HG02610 (cell line): ENCODE results near the gene TSFM.

Experiments
- ATAC-seq: cut with Tn5 transposase; IDR thresholded peaks from one replicate; pipeline ENCODE4 v1.9.1; 2021; ENCODE audit warnings: mild to moderate bottlenecking, moderate library complexity; ENCODE audit not compliant: unreplicated experiment

TSFM gene

DNA sequence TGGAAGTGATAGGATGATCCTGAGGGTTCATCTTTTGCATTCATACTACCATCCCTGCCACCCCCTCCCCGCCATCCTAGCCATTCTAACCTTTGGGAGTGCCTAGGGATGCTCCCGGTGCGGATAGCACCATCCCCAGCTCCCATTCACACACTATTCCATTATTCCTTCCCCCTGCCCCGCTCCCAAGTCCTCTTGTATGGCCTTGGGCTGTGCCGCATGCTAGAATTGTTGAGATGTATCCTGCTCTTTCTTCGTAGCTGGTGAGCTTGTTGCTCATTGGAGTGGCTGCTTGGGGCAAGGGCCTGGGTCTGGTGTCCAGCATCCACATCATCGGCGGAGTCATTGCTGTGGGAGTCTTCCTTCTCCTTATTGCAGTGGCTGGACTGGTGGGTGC is 37.1 kb upstream of the TSFM start:
- ATAC-seq = no peak

DNA sequence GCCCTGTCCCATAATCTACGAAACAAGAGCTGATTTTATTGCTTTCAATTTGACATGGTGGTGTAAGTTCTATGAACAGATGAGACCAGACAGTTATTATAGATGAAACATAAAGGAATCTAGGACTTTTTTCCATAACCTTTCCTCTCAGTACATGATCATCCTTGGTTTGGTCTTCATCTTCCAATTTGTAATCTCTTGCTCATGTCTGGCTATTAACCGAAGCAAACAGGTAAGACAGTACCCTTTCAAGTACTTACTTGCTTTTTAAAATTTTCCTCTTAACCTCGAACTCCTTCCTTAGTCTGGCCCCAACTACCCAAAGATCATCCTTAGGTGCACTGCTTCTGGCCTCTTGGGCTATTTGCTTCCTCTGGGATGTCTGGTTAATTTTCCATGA is 36.6 kb upstream of the TSFM start:
- ATAC-seq = no peak

GRCh38 chr12:57749061-57749460 is 33.5 kb upstream of the TSFM start:
- no peak for ATAC-seq

DNA sequence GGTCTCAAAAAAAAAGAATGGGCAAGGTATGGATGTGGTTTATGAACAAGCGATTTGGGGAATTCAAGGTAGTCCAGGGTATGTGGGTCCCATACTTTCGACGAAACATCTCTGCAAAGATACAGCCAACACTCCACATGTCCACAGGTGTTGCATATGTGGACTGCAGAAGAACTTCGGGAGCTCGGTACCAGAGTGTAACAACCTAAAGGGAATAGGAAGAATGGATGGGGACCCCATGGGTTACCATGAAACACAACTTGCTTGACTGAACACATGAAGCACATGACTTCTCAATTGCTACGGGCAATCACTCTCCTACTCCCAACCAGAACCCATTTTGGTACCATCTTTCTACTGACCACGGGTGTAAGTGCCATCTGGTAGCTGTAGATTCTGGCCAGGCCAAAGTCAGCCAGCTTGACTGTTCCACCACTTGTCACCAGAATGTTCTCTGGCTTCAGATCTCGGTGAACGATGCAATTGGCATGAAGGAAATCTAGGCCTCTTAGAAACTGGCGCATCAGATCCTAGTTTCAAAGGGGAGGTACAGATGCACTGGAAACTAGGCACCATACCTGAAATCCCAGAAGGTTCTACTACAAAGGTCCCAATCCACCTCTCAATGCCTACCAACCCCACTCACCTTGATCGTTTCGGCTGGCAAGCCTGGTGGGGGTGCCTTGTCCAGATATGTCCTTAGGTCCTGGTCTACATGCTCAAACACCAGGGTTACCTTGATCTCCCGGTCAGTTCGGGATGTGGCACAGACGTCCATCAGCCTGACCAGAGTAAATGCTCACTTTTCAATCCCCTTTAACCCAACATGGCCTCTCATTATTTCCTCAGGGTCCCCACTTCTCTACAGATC is 31.8 kb upstream of the TSFM start:
- no peak for ATAC-seq

DNA sequence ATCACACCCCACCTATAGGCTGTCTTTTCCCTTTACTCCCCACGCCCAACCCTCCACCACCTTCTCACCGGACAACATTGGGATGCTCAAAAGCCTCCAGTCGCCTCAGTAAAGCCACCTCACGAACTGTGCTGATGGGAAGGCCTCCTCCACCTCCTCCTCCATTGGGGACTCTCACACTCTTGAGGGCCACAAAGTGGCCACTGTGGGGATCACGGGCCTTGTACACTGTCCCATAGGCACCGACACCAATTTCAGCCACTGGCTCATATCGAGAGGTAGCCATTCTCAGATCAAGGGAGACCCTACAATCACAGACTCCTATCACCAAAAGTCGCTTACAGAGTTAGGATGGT is 31.2 kb upstream of the TSFM start:
- ATAC-seq = no peak

DNA sequence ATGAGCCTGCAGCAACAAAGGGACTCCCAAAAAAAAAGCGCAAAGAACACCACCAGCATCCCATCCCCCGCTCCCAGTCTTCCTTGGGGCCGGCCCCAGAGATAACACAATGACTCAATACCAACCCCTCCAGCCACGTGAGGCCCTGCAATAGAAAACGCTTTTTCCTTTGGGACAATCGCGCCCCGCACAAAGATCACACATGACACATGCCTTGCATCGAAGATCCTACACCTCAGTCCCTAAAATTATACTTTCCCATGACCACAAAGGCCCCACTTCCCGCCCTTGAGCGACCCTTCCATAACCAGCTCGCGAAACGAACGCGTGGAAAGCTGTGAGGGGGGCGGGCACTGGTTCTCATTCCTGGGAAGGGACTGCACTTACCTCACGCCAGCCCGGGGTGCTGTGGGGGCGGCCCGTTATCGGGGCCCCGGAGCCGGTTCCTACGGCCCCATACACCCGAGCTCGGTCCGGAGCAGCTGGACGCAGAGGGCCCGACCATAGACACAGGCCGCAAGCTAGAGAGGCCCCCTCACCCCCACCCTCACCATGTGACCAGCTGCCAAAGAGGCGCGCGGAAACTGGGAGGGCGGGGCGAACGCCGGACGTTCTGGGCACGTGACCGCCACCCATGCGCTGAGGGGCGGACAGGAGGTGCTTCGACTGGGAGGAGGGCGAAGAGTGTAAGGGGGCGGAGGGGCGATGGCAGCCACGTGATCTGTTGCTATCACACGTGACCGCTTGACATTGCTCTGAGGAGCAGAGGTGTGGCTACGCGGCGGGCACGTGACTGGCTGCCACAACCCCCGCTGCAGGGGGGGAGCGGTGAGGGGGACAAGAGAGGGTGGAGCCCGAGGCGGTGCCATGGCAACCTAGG is 30.6 kb upstream of the TSFM start, which contains the start of gene CDK4:
Gene CDK4 (minus strand): TSS at position 523 of the 880 bp plus-strand sequence. CDS start 593 bp downstream, outside the sequence.
- peak; percentile 65 for ATAC-seq

- no peak for ATAC-seq
These were observed 30.0 kb upstream of the TSFM start for GRCh38 chr12:57752668-57753000.

DNA sequence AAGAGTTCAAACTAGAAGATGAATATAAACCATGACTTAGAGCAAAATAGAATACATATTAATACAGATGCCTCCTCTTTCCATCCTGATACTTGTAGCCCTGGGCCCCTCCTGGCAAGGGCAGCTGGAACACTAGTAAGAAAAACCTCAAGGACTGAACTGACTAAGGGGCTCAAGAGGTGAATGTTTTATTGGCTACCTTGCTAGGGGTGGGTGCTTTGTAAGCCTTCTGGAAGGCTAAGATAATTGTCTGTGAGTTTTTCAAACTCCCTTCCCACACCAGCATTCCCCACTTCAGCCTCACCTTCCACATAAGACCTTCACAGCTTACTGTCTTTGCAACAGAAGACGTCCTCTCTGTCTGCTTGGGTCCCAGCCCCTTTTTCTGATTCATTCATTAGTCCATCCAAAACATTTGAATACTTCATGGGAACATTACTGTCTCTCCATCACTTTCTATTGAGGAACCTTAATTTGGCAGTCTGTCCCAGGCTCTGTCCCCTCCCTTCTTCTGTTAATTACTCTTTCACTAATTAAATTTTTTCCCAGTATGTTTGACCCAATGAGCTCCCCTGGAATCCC is 28.7 kb upstream of the TSFM start:
- no peak for ATAC-seq

DNA sequence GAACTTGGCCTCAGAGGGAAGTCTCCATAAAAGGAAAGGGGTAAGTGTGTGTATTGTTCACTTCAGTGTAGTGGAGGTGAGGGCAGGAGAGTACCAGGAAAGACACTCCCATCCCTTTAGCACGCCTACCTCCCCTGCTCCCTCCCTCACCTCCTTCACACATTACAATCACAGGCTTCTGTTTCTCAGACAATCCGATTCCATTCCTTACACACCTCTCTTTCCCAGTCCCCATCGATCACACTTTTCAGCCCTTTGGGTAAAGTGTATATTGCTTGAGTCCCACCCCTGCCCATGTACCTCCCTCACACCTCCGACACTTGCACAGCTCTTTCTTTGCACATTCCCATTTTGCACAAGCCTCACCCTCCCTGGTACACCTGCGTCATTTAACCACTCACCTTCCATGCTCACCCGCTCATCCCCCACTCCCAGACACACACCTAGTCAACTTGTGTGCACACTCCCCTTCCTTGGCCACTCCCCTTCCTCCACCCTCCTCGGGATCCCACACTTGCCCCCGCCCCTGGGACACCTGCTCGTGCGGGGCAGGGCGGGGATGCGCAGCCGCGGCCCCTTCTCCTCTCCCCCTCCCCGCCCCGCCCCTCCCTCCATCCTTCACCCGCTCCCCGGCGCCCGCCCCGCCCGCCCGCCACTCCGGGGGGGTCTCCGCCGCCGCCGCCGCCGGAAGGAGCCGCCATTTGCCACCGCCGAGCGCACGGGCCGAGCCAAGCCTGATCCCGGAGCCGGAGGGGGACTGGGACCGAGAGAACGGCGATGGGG is 28.0 kb upstream of the TSFM start, which contains the start of gene MARCHF9:
Gene MARCHF9 (plus strand): TSS at position 693 of the 783 bp plus-strand sequence. CDS start 426 bp downstream, outside the sequence.
- ATAC-seq = peak; percentile 27

- ATAC-seq = no peak
These were observed 27.5 kb upstream of the TSFM start for GRCh38 chr12:57755194-57755453.

DNA sequence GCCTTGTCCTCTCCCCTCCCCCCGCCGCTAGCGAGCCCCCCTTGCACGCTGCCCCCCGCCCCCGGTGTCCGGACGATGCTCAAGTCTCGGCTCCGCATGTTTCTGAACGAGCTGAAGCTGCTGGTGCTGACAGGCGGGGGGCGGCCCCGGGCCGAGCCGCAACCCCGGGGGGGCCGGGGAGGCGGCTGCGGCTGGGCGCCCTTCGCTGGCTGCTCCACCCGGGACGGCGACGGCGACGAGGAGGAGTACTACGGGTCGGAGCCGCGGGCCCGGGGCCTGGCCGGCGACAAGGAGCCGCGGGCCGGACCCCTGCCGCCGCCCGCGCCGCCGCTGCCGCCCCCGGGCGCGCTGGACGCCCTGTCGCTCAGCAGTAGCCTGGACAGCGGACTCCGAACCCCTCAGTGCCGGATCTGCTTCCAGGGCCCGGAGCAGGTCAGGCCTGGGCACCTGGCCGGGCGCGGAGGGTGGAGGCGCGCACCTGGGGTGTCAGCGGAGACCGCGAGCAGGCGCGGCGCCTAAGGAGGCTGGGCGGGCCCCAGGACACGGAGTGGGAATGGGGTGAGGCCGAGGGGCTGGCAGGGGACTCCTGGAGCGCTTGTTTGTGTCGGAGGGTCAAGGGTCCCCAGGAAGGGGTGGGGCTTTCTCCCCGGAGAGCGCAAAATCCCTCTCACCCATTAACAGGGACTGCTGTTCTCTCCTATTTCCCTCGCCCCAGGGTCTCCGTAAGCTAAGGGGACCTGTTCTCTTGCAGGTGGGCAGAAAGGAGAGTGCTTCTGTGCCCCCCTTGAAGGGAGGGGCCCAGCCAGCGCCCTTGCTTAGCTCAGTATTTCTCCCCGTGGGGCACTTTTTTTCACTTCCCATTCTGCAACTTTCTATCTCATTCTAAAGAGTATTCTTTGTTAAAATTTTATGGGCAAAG is 26.9 kb upstream of the TSFM start:
- ATAC-seq = no peak

DNA sequence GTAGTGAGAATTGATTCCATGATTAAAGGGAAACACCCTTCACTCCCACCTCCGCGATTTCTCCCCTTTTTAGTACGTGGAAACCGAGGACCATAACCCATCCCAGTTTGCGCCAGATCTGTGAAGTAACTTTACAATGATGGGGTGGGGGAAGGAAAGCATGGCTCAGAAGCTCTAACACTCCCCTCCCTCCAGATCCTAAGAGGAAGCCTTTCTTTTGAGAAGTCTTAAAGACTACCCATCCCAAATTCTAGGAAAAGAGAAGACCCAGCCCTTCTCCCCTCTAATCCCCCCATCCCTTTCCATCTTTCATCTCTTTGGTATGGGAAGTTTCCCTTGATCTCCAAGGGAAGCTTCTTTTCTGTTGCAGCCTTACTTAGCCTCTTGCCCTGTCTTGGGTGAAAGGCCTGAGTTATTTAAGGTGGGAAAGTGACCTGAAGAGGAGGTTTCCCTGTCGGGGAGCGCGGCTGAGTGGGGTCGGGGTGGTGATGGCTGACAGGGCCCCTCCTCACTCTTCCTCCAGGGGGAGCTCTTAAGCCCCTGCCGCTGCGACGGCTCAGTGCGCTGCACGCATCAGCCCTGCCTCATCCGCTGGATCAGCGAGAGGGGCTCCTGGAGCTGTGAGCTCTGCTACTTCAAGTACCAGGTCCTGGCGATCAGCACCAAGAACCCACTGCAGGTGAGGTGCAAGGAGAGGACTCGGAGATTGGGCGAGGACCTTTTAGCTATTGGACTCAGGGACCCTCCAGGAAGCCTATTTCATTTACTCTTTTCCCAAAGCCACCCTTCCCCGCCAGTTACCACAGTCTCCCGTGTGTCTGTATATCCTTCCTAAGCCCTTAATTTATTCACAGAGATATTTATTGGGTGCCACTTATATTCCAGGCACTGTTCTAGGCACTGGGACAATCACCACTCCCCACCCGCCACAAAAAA is 25.9 kb upstream of the TSFM start:
- peak; percentile 20 for ATAC-seq

GRCh38 chr12:57757771-57758170 is 24.8 kb upstream of the TSFM start:
- no peak for ATAC-seq

DNA sequence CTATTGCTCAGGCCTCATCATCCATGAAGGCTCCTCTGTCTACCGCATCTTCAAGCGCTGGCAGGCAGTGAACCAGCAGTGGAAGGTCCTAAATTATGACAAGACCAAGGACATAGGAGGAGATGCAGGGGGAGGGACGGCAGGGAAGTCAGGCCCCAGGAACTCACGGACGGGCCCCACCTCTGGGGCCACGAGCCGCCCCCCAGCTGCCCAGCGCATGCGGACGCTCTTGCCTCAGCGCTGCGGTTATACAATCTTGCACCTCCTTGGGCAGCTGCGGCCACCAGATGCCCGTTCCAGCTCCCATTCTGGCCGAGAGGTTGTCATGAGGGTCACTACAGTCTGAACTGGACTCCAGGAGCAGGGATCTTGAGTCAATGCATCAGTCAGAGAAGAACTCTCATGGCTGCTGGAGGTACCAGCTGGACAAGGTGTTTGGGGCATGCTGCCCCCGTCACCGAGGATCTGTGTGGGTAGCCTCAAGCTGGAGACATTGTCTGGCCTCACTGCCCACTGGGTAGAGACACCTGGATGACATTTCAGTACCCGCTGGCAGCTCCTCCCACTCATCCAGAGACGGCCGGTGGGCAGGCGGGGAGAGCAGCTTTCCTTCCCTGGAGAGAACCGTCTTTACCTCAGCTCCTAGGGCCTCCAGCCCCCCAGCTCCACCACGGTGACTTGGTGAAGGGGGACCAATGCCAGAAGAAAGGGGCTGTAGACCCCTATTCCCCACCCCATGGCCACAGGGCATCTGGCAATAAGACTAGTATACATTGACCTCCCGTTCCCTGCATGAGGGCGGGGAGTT is 23.8 kb upstream of the TSFM start:
- no peak for ATAC-seq

- ATAC-seq = no peak
These were observed 23.1 kb upstream of the TSFM start for GRCh38 chr12:57759360-57759980.

DNA sequence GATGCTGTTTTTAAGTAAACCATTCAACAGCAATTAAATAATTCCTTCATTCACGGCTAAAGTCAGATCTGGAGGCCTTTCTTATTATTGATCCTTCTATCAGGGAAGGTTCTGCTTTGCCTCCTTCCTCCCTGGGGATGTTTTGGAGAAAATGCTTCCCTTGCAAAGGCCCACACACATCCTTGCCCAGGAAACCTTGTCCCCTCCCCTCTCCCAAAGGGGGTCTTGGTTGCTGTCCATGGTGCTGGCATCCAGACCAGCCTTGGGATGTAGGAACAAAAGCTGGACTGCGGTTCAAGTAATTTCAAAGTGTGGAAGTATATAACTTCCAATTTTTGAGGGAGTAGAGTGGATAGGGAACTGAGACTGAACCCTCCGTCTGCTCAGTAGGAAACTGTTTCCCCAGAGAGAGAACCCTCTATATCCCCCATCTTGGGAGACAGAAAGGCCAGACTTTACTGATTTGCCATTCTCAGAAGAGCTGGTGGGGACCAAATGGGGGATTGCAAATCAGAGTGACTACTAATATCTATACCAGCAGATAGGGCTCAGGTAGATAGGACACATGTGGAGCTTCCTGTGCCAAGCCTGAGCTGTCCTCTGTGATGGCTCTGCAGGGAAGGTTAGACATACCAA is 22.1 kb upstream of the TSFM start:
- ATAC-seq = no peak

GRCh38 chr12:57761391-57761998 is 21.1 kb upstream of the TSFM start:
- ATAC-seq = no peak
